ENCODE results near the gene CCDC83. TPM values are rescaled to one million over a fixed set of nuclear protein-coding genes. Genes with fewer than 3 reads are reported as not detected.

The CCDC83 gene
- total RNA-seq, 1 experiment from 2014 or later = not detected

DNA sequence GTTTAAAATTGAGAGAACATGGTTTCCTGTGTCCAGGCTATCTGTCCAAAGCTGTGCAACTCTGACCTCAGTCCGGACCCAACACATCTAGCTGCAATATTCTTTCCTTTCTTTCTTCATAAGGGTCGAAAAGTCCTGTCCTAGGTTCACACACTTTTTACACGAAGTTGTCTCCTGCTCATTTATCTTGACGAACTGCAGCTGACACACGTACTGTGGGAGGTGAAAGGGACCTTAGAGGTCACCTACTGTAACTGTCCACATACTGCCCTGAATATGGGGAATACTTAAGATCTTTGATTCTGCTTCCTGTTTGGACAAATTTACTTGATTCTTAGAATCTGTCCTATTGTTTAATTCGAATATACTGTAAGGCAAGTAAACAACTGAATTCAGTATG, 105.9 kb downstream of the CCDC83 start:
- no peak overlapping the region for H3K27ac Mint-ChIP-seq (ENCODE audit: unreplicated experiment)

DNA sequence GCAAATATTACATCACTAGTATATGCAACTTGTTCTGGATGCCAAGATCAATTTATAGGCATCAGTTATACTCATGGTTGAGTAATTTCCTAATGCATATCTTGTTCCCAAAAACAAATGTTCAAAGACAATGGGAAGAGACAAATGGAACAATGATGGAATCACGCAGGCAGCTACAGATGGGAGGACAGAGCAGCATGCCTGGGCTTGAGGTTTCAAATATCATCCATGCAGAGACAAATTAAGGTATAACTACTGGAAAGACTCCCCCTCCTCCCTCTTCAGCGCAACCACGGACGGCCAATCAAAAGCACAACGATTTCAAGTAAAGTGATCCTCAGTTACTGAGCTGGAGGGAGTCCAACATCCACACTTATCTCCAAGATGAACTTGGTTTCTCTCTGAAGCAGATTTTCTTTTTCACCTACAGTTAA, 106.8 kb downstream of the CCDC83 start:
- BruUV-seq (replicated peaks) = no TSS peak
- no peak for TF ChIP-seq CTCF (IDR thresholded peaks at IDR 0.05; ENCODE audit: unreplicated experiment)
- no peak for DNase-seq
- Mint-ChIP-seq H3K36me3 (ENCODE audit: insufficient read depth, unreplicated experiment) (peaks cover 36% of the 10 kb centered on the region), H3K4me3 (ENCODE audit: low read depth, unreplicated experiment) (no peak overlapping the region), H3K4me1 (ENCODE audit: low read depth, unreplicated experiment) (no peaks in the 10 kb centered on the region), H3K27ac (ENCODE audit: unreplicated experiment) (no peak overlapping the region), H3K27me3 (ENCODE audit: unreplicated experiment) (no peaks in the 10 kb centered on the region), H3K9me3 (ENCODE audit: low read depth, unreplicated experiment) (no peaks in the 10 kb centered on the region)
- CTCF ChIA-PET = interaction anchor here (0.6 kb wide), 1 partner anchor 19 kb away, joined by 3 read pairs; no protein-coding TSS in a partner anchor
- intact Hi-C loops (cut with micrococcal nuclease; ENCODE audit: unreplicated experiment) = no loop called here

More for the DNA sequence above, 105.9 kb downstream of the CCDC83 start:
- no peaks in the 10 kb centered on the region for H3K9me3 Mint-ChIP-seq (ENCODE audit: low read depth, unreplicated experiment)
- DNase-seq = no peak
- H3K36me3 Mint-ChIP-seq (ENCODE audit: insufficient read depth, unreplicated experiment) = peaks cover 41% of the 10 kb centered on the region
- no peaks in the 10 kb centered on the region for H3K4me1 Mint-ChIP-seq (ENCODE audit: low read depth, unreplicated experiment)
- H3K4me3 Mint-ChIP-seq (ENCODE audit: low read depth, unreplicated experiment) = no peak overlapping the region
- no peak for TF ChIP-seq CTCF (IDR thresholded peaks at IDR 0.05; ENCODE audit: unreplicated experiment)
- intact Hi-C loops (cut with micrococcal nuclease; ENCODE audit: unreplicated experiment) = no loop called here
- BruUV-seq (replicated peaks) = no TSS peak
- CTCF ChIA-PET = interaction anchor here (0.6 kb wide), 1 partner anchor 927 kb away, joined by 4 read pairs; no protein-coding TSS in a partner anchor
- H3K27me3 Mint-ChIP-seq (ENCODE audit: unreplicated experiment) = no peaks in the 10 kb centered on the region

- Mint-ChIP-seq H3K27ac (ENCODE audit: unreplicated experiment) (no peak overlapping the region), H3K4me1 (ENCODE audit: low read depth, unreplicated experiment) (no peaks in the 10 kb centered on the region), H3K9me3 (ENCODE audit: low read depth, unreplicated experiment) (no peaks in the 10 kb centered on the region), H3K36me3 (ENCODE audit: insufficient read depth, unreplicated experiment) (peaks cover 37% of the 10 kb centered on the region), H3K27me3 (ENCODE audit: unreplicated experiment) (no peaks in the 10 kb centered on the region), H3K4me3 (ENCODE audit: low read depth, unreplicated experiment) (no peak overlapping the region)
- intact Hi-C loops (cut with micrococcal nuclease; ENCODE audit: unreplicated experiment) = no loop called here
- TF ChIP-seq CTCF (IDR thresholded peaks at IDR 0.05; ENCODE audit: unreplicated experiment) = no peak
- no peak for DNase-seq
- BruUV-seq (replicated peaks) = no TSS peak
- CTCF ChIA-PET = no interaction called here
Observed at GRCh38 chr11:85965202-85965601, 110.0 kb downstream of the CCDC83 start.

GRCh38 chr11:85967457-85967856, 112.3 kb downstream of the CCDC83 start:
- Mint-ChIP-seq H3K9me3 (ENCODE audit: low read depth, unreplicated experiment) (no peaks in the 10 kb centered on the region), H3K36me3 (ENCODE audit: insufficient read depth, unreplicated experiment) (peaks cover 41% of the 10 kb centered on the region), H3K27ac (ENCODE audit: unreplicated experiment) (no peak overlapping the region), H3K4me3 (ENCODE audit: low read depth, unreplicated experiment) (no peak overlapping the region), H3K27me3 (ENCODE audit: unreplicated experiment) (no peaks in the 10 kb centered on the region), H3K4me1 (ENCODE audit: low read depth, unreplicated experiment) (no peaks in the 10 kb centered on the region)
- no peak for DNase-seq
- intact Hi-C loops (cut with micrococcal nuclease; ENCODE audit: unreplicated experiment) = no loop called here
- no TSS peak for BruUV-seq (replicated peaks)
- CTCF ChIA-PET = no interaction called here
- no peak for TF ChIP-seq CTCF (IDR thresholded peaks at IDR 0.05; ENCODE audit: unreplicated experiment)

Other genes starting within 250 kb of the CCDC83 start
- gene DLG2, start 228.0 kb upstream of the CCDC83 start, total RNA-seq (2022) = 0.71 and 0.73 TPM in 2 replicates
- gene TMEM126B, start 226.8 kb upstream of the CCDC83 start, total RNA-seq (2022) = 30.5 and 31.8 TPM in 2 replicates
- 20.9 and 22.9 TPM in 2 replicates for gene TMEM126A, start 207.4 kb upstream of the CCDC83 start, total RNA-seq (2022)
- gene CREBZF, start 190.3 kb upstream of the CCDC83 start, total RNA-seq (2022) = 31.0 and 31.2 TPM in 2 replicates
- 0.26 and 0.44 TPM in 2 replicates for gene CCDC89, start 169.2 kb upstream of the CCDC83 start, total RNA-seq (2022)
- 10.6 and 19.1 TPM in 2 replicates for gene SYTL2, start 44.2 kb upstream of the CCDC83 start, total RNA-seq (2022)
- gene PICALM, start 213.7 kb downstream of the CCDC83 start, total RNA-seq (2022) = 116 and 124 TPM in 2 replicates